Cardiac fibroblast (primary cell): ENCODE data around the gene CD247.

ENCODE experiments used
- DNase-seq, 2 donors: peaks; one replicate each; pipeline versions ENCODE4 v3.0.0 to v3.0.0-alpha.2; 2010; ENCODE audit warnings: low read depth in 2 of 2
- H3K4me3 ChIP-seq, 2 donors: replicated peaks in 1 of 2; 1 replicate in 1 of 2; 2 replicates in 1 of 2; pipeline ENCODE4 v1.5.1; 2011; ENCODE audit warnings: low read depth in 2 of 2, low read length in 2 of 2, mild to moderate bottlenecking in 2 of 2, moderate library complexity in 1 of 2
- TF ChIP-seq, protein P1 (sequence below): IDR thresholded peaks from one replicate; pipeline ENCODE4 v1.5.1; 2011; ENCODE audit warnings: low read depth, mild to moderate bottlenecking, low read length, inconsistent platforms

The CD247 gene

DNA sequence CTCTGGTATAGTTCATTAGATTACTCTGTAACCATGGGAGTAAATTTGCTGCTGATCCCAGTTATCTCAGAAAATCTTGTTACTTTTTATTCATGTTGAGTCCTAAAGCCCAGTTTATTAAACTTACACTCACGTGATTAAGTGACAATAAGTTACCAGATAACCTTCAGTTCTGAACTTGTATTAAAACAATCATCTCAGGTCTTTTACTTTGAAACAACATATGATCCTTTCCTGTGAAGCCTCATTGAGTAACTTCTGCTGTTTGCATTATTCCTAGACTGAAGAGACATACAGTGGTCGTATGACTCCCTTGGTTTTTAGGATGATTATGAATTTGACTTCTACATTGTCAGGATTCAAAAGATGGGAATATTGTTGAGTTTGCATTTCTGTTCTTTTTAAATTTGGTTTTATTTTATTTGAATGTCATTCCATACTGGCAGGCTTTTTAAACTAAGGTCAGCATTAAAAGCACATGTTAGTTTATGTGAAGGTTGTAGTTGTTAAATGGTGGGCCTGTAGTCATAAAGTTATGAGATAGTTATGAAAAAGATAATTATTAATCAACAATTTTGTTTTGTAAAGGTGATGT lies 117.9 kb downstream of the CD247 start:
- H3K4me3 ChIP-seq: no peak overlapping the region
- TF ChIP-seq, protein P1, sequence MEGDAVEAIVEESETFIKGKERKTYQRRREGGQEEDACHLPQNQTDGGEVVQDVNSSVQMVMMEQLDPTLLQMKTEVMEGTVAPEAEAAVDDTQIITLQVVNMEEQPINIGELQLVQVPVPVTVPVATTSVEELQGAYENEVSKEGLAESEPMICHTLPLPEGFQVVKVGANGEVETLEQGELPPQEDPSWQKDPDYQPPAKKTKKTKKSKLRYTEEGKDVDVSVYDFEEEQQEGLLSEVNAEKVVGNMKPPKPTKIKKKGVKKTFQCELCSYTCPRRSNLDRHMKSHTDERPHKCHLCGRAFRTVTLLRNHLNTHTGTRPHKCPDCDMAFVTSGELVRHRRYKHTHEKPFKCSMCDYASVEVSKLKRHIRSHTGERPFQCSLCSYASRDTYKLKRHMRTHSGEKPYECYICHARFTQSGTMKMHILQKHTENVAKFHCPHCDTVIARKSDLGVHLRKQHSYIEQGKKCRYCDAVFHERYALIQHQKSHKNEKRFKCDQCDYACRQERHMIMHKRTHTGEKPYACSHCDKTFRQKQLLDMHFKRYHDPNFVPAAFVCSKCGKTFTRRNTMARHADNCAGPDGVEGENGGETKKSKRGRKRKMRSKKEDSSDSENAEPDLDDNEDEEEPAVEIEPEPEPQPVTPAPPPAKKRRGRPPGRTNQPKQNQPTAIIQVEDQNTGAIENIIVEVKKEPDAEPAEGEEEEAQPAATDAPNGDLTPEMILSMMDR: no peak
- DNase-seq: no peak

DNA sequence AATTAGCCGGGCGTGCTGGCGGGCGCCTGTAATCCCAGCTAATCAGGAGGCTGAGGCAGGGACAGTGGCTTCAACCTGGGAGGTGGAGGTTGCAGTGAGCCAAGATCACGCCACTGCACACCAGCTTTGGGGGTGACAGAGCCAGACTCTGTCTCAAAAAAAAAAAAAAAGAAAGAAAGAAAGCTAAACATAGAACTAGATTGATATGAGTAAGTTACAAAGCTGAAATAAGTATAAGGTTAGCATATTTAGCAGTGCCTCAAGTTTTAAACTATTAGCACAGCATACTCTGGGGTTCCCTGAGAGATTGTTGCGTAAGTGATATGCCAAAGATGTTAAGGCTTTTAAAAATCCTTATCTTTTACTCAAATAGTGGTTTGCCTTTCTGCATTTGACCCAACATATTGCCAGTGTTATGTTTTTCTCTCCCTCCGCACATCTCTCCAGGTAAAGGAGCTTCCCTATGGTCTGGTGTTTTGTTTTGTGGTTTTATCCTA lies 126.1 kb downstream of the CD247 start:
- no peak for DNase-seq
- TF ChIP-seq, protein P1: no peak
- no peak overlapping the region for H3K4me3 ChIP-seq

DNA sequence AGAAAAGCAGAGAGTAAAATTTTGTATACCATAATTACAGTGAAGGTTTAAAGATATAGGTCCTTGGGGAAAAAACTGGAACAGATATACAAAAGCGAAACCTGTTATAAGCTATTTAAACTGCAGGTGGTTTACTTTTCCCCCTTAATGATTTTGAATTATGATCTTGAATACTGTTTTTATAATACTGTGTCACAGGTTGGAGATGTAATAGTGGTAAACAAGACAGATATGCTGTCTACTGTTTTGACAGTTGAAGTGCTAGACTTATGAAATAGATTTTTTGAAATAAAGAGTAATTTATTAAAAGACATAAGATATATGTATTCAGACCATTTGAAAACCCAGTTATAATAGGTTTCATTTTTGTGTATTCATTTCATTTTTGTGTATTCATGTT lies 129.4 kb downstream of the CD247 start:
- no peak for DNase-seq
- TF ChIP-seq, protein P1: no peak
- H3K4me3 ChIP-seq: no peak overlapping the region

DNA sequence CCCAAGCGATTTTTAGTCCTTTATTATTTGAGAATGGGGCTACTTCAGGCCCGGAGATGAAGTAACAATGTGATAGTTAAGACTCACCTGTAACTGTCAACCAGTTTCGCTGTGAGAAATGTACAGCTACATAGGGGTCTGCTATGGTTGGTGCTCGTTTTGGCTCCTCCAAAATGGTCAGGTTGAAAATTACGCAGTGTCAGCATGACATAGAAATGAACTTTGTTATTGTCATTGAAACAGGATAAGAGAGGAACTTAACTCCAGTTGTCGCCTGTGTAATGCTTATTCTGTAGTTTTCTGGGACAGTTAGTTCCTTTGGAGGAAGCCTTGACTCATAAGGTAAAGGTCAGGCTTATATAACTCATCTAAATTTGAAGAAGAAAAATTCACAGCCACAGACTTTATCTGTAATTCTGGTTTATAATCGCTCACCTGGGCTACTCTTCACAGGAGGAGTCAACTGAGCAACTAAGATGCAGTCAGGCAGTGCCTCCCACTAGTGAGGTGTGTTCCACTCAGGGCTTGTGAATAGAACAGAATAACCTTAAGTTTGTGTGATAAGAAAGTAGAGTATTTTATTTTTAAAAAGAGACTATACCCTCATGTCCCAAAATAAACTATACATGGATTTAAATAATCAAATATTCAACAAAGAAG lies 130.9 kb downstream of the CD247 start:
- DNase-seq: peak in 1 of 2 donors; percentile 3
- no peak overlapping the region for H3K4me3 ChIP-seq
- TF ChIP-seq, protein P1: no peak
